HG03558 (cell line): ENCODE measurements around the gene PROSER3.
"Not testable (repeated sequence)": the region's sequence is repeated elsewhere in the genome, so short reads cannot be mapped to it uniquely, and the experiment has no call there.

Experiments
- ATAC-seq: cut with Tn5 transposase; IDR thresholded peaks from one replicate; pipeline ENCODE4 v1.9.1; 2021; ENCODE audit warnings: moderate number of reproducible peaks; ENCODE audit not compliant: unreplicated experiment; ENCODE audit errors: extremely low read depth

PROSER3 gene

DNA sequence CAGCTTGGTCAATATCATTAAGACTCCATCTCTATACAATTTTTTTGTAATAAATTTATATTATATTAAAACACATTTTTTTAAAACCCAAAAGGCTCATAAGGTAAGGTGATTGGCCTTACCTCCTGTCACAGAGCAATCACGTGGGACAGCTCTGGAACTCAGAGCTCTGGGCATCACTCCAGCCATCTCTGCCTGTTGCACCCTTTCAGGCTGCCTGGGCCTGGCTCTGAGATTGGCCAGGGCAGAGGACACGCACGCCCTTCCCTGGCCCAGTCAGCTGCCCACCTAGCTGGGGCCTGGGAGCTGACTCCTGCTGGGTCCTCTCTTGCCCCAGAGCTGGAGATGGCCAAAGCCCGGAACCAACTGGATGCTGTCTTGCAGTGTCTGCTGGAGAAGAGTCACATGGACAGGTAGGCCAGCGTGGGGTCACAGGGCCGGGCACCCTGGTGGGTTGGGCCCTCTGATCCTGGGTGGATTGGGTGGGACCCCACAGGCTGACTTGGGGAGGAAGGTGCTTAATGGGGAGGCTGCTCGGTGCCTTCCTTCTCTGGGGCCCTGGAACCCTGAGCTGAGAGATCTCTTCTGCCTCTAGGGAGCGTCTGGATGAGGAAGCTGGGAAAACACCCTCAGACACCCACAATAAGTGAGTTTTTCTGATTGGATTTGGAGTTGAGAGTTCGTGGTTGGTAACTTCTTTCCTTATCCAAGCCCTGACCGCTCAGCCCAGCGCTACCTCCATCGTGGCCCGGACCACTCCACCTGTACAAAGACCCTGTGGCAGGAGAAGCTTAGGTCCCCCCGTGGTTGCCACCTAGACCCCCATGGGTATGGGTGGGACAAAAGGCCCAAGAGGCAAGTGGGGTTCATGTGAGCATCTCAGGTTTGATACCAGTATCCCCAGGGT is 5.9 kb upstream of the PROSER3 start:
- ATAC-seq = no peak

DNA sequence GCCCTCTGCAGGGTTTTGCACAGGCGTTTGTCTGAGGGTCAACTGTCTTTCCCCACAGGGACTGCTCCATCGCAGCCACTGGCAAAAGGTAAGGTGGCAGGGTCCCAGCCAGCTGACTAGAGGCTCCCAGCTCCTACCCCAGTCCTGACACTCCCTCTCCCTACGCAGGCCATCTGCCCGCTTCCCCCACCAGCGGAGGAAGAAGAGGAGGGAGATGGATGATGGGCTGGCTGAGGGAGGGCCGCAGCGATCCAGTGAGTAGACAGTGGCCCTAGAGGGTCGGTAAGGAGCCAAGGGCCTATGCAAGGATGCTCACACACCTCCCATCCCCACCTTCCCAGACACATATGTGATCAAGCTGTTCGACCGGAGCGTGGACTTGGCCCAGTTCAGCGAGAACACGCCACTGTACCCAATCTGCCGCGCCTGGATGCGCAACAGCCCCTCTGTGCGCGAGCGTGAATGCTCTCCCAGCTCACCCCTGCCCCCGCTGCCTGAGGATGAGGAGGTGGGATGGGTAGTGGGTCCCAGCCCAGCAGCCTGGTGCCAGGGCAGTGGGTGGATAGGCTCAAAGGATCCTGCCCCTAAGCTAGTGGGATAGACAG is 5.1 kb upstream of the PROSER3 start:
- ATAC-seq = no peak

DNA sequence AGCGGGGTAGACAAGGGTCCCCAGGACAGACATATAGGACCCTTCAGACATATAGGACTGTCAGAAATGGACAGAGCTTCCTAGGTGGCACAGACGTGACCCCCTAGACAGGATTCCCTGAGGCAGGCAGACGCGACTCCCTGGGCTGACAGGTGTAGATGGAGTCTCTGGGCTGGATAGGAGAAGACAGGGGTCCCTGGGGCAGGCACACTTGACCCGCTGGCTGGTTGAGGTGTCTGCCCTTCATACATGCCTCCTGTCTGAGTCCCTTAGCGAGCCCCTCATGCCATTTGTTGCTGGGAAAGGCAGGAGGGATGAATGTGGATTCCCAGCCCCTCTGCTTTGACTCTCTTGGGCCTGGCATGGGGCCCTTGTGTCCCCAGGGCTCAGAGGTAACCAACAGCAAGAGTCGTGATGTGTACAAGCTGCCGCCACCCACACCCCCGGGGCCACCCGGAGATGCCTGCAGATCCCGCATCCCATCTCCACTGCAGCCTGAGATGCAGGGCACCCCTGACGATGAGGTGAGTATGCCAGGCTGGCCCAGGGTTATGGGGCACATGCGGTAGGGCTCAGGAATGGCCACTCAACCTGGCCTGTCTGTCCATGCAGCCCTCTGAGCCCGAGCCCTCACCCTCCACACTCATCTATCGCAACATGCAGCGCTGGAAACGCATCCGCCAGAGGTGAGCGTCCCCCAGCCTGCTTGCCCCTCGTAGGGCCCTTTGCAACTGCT is 4.2 kb upstream of the PROSER3 start:
- ATAC-seq = no peak

DNA sequence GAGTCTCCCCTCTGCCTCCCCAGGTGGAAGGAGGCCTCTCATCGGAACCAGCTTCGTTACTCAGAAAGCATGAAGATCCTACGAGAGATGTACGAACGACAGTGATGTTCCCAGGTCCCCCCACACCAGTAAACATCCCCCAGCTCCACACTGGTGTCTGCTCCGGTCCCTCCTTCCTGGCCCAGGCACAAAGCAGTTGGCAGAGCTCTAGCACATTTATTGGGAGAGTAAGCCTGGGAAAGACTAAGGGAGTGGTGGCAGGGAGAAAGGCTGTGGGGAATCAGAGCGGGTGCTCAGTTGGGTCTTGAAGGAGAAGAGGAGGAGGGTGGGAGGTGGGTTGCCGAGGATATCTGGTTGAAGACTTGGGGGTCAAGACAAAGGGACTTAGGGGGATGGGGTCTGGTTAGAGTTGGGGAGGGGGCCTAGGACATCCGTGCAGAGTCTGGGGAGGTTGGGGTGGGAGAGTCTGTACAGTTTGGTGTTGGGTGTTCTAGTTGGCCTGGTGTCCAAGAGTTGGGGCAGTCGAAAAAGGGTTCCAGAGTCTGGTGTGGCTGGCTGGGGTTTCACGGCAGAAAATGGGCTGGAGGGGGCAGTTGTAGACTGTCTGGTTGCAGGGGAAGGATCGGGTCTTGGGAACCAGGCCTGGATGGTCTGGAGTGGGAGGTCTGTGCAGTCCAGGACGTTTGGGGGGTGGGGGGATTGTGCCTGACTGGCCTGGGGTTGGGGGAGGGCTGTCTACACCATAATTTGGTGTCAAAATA is 3.4 kb upstream of the PROSER3 start:
- ATAC-seq = no peak

DNA sequence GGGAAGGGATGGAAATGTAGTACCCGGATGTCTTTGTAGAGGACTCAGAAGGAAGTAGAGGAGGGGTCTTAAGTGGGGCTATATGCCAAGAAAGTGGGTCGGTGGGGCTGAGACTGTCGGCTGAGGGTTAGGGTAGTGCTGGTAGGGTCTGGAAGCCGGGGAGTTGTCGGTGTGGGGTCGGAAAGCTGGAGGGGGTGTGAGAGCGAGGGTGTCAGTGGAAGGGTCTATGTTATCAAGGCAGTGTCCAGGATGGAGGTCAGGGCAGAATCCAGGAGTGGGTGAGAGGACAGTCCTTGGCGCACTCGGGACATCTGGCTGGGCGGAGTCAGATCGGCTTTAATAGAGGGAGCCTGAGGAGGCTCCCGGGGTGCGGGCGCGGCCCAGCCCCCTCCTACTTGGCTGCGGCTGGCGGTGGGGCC is 2.8 kb upstream of the PROSER3 start:
- ATAC-seq = no peak

DNA sequence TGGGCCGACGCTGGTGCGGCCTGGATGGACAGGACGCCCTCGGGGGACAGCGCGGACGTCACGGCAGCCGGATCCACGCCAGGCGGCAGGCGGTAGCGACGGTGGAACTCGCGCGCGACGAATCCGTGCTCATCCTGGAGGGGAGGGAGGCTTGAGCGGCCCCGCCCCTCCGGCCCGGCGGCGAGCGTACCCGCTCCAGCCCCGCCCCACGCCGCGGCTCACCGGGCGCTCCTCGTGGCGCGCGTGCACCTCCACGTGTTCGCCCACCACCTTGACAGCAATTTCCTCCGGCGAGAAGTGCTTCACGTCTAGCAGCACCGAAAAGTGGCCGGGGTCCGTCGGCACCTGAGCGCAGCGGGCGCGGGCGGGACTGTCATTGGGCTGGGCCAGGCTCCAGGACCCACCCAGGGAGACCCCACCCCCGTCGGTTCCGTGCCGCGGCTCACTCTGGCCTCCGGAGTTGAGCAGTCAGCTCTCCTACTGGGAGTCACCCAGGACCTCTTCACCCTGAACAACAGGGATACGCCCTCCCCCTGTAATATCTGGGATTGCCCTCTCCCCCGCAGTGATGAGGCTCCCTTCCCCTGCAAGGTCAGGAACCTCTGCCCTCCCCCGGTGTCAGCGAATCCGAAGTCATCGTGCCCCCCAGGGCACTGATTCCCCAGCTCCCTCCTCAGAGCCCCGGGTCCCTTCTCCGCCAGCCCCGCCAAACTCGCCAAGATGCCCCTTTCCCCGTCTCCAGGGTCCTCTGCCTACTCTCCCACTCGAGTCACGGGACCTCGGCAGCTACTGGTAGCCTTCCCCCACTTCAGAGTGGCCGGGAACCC is 2.2 kb upstream of the PROSER3 start:
- ATAC-seq = no peak

DNA sequence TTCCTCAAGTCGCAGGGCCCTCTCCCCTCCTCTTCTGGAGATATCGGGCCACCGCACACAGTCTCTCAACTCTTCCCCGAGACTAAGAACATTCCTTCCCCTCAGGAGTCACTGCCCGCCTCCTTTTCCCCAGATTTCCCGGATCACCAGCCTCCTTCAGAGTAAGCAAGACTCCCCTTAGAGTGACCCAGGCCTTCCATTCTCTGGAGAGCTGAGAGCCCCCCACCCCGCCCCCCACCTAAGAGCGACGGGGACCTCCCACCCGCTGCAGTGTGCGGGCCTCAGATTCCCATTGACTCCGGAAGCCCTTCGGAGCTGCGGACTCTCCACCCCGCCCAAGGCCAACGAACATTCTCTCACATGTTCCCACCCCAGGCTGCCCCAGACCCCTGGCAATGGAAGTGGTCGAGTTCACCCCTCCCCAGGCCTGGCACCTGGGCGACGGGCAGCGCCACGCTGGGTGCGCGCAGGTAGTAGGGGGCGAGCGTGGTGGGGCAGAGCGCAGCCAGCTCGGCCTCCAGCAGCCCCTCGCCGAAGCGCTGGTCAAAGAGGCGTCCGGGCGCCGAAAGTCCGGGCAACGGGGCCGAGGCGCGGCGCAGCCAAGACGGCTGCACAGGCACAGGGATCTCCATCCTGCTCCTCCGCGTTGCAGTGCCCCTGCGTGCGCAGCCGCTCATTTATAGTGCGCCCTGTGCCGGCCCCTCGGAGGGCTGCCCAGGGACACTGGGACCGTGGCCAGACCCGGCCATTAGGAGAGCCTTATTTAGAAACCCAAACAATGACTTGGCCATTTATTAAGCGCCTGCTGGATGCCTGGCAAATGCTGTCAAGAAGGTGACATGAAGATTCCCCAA is 1.4 kb upstream of the PROSER3 start, which contains the start of gene HSPB6:
TSS of gene HSPB6 (minus strand) at position 653 of the 854 bp plus-strand sequence. CDS start at position 632, 21 bp downstream.
- ATAC-seq = no peak

DNA sequence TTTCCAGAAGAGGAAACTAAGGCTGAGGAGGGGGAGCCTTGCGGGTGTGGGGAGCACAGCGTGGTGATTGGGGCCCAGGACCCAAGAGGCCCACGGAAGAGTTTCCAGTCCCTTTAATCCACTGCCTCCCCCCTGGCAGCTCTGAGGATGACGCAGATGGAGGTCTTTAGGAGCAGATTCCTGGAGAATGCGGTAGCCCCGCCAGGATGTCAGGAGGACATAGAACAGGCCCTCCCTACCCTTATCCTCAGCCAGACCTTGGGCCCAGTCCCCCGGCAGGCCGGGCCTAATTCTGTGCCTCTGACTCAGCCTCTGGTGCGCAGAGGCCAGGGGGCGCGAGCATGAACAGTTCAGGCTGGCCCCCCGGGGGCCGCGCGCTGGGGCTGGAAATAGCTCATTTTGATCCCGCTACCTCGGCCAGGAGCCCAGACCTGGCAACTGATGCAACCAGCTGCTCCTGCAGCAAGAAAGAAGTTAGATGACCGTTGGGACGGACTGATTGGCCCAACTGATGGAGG is 686 bp upstream of the PROSER3 start:
- no peak for ATAC-seq

DNA sequence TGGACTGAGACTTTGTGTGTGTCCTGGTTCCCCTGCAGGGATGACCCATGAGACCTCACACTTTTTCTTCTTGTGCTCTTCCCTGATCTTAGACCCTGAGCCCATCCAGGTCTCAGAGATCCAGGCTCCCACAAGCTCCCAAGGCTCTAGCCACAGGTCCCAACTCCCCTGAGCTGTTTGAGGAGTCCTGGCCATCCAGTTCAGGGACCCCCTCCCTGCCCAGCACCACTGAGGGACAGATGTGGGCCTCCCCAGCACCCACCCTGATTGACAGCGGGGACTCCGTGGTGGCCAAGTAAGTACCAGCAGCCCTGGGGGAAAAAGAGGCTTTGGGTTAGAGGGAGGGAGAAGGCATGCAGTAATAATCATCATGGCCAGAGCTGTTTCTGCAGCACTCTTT is 1.7 kb downstream of the PROSER3 start:
- no peak for ATAC-seq

DNA sequence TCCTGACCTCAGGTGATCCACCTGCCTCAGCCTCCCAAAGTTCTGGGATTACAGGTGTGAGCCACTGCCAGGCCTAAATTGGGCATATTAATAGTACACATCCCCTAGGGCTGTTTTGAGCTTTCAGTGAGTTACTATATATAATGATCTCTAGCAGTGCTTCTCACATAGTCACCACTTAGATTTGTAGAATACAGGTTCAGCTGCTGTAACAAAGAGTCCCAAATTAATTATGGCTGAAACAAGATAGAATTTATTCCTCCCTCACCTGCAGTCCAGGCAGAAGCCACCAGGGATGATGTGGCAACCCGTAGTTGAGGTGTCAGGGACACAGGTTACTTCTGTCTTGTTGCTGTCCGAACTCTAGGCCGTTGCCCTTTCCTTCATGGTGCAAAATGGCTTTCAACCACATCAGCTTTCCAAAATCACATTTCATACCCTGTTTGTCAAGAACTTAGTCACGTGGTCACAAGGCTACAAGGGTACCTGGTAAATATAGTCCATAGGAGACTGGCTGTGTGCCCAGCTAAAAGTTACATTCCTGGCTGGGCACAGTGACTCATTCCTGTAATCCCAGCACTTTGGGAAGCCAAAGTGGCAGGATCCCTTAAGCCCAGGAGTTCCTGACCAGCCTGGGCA is 2.9 kb downstream of the PROSER3 start:
- ATAC-seq = no peak

DNA sequence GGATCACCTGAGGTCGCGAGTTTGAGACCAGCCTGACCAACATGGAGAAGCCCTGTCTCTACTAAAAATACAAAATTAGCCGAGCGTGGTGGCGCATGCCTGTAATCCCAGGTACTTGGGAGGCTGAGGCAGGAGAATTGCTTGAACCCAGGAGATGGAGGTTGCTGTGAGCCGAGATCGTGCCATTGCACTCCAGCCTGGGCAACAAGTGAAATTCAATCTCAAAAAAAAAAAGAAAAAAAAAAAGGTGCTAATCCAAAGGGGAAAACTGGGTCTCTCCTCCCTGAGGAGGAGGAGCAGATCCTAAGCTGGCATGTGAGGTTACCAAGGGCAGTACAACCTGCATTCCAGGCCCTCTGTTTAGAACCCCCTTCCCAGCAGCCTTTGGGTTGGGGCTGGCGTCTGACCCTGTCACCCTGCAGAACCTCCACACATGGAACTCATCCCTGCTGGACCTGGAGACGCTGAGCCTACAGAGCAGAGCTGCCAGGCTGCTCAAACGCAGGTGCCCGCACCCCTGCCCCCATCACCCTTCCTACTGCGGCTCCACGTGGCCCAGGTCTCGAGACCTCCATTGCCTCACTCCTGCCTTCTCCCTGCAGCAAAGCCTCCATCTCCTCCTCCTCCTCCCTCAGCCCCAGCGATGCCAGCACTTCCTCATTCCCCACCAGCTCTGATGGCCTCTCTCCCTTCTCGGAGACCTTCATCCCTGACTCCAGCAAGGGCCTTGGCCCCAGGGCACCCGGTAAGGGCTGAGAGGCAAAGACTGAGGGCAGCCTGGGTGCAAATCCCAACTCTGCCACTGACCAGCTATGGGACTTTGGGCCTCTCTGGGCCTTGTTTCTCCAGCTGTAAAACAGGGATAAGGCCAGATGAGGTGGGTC is 6.7 kb downstream of the PROSER3 start:
- ATAC-seq = no peak

DNA sequence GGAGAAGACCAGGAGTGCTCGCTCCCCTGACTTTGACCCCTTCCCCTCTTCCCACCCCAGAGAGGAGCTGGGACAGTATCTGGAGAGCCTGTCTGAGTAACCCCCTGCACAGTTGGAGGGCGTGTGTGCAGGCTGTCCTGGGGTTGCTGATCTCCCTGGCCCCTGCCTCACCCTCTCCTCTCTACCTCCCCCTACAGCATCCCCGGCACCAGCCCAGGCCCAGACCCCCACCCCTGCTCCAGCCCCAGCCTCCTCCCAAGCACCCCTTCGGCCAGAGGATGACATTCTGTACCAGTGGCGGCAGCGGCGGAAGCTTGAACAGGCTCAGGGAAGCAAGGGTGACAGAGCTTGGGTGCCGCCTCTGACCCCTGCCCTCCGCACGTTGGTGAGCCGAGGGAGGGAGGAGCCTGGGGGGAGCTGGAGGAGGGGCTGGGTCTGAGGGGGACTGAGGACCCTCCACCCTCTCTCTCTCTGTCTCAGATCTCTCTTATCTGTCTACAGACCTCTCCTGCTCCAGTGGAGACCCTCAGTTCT is 8.7 kb downstream of the PROSER3 start:
- no peak for ATAC-seq

DNA sequence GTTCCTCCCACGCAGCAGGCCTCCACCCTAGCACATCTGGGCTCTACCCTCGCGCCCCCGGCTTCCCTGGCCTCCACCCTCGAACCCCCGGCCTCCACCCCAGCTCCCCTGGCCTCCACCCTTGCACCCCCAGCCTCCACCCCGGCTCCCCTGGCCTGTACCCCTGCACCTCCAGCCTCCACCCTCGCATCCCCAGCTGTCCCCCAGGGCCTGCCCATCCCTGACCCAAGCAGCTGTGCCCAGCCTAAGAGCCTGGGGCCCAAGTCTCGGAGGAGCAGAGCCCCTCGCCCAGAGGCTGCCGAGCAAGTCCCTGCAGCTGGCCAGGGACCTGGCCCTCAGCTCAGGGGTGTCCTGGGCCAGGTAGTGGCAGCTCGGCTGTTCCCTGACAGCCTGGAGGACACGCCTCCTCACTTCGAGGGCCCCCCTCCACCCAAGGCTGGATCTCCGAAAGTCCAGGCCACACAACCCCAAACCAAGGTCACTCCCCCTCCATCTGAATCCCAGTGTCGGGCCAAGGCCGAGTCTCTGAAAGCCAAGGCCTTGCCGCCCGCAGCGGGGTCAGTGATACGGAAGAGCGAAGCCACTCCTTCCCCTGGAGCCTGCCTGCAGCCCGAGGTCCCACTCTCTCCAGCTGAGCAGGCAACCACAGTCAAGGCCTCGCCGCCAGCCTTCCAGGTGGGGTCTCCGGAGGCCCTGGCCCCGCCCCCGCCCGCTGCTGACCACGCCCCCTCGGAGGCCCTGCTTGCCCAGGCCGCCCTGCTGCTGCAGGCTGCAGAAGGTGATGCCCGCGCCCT is 9.5 kb downstream of the PROSER3 start:
- no peak for ATAC-seq

DNA sequence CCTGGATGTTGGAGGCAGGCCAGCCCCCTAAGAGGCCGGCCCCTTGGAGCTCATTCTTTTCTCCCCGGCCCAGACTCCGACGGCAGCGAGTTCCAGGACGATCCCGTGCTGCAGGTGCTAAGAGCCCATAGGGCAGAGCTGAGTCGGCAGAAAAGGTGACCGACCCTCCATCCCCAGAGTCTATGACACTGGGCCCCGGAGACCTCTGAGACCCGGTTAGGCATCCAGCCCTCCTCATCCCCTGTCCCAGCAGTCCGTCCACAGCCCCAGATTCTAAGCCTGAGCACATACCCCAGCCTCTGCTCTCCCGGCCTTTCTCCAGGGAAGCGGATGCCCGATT is 10.1 kb downstream of the PROSER3 start:
- ATAC-seq = no peak

DNA sequence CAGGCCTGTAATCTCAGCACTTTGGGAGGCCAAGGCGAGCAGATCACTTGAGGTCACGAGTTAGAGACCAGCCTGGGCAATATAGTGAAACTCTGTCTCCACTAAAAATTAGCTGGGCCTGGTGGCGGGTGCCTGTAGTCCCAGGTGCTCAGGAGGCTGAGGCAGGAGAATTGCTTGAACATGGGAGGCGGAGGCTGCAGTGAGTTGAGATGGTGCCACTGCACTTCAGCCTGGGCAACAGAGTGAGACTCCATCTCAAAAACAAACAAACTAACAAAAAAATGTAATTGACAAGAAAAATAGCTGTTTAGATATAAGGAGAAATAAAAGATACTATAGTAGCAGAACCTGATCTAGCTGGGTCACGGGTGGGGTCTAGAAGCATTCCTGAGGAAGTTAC is 14.4 kb downstream of the PROSER3 start:
- ATAC-seq = not testable (repeated sequence)
